Measurements from ENCODE around the gene CLCNKA. TPM values are rescaled to one million over a fixed set of nuclear protein-coding genes. Genes with fewer than 3 reads are reported as not detected.

Gene CLCNKA
- total and polyA plus RNA-seq, 2 of the 8 experiments (the other 6 are each of a cell fraction or from before 2014, with no cell fraction given), result 0.95 to 2.0 TPM

DNA sequence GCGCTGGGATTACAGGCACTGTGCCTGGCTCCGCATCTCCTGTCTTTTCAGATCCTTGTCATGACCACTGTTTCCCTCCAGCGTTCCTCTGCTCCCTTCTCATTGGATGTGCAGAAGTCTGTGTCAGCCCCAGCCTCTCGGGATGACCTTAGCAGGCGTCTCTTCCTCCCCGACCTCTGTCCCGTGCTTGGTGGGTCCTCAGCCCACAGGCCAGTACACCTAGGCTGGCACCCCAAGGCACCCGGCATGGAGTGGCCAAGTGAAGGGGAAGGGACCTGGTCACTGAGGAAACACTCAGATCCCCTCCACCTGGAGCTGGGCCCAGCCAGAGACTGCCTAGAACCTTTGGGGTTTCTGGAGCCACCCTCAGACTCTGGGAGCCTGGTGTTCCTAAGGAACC lies 19.4 kb downstream of the CLCNKA start (continued):
- TF ChIP-seq, protein P1, sequence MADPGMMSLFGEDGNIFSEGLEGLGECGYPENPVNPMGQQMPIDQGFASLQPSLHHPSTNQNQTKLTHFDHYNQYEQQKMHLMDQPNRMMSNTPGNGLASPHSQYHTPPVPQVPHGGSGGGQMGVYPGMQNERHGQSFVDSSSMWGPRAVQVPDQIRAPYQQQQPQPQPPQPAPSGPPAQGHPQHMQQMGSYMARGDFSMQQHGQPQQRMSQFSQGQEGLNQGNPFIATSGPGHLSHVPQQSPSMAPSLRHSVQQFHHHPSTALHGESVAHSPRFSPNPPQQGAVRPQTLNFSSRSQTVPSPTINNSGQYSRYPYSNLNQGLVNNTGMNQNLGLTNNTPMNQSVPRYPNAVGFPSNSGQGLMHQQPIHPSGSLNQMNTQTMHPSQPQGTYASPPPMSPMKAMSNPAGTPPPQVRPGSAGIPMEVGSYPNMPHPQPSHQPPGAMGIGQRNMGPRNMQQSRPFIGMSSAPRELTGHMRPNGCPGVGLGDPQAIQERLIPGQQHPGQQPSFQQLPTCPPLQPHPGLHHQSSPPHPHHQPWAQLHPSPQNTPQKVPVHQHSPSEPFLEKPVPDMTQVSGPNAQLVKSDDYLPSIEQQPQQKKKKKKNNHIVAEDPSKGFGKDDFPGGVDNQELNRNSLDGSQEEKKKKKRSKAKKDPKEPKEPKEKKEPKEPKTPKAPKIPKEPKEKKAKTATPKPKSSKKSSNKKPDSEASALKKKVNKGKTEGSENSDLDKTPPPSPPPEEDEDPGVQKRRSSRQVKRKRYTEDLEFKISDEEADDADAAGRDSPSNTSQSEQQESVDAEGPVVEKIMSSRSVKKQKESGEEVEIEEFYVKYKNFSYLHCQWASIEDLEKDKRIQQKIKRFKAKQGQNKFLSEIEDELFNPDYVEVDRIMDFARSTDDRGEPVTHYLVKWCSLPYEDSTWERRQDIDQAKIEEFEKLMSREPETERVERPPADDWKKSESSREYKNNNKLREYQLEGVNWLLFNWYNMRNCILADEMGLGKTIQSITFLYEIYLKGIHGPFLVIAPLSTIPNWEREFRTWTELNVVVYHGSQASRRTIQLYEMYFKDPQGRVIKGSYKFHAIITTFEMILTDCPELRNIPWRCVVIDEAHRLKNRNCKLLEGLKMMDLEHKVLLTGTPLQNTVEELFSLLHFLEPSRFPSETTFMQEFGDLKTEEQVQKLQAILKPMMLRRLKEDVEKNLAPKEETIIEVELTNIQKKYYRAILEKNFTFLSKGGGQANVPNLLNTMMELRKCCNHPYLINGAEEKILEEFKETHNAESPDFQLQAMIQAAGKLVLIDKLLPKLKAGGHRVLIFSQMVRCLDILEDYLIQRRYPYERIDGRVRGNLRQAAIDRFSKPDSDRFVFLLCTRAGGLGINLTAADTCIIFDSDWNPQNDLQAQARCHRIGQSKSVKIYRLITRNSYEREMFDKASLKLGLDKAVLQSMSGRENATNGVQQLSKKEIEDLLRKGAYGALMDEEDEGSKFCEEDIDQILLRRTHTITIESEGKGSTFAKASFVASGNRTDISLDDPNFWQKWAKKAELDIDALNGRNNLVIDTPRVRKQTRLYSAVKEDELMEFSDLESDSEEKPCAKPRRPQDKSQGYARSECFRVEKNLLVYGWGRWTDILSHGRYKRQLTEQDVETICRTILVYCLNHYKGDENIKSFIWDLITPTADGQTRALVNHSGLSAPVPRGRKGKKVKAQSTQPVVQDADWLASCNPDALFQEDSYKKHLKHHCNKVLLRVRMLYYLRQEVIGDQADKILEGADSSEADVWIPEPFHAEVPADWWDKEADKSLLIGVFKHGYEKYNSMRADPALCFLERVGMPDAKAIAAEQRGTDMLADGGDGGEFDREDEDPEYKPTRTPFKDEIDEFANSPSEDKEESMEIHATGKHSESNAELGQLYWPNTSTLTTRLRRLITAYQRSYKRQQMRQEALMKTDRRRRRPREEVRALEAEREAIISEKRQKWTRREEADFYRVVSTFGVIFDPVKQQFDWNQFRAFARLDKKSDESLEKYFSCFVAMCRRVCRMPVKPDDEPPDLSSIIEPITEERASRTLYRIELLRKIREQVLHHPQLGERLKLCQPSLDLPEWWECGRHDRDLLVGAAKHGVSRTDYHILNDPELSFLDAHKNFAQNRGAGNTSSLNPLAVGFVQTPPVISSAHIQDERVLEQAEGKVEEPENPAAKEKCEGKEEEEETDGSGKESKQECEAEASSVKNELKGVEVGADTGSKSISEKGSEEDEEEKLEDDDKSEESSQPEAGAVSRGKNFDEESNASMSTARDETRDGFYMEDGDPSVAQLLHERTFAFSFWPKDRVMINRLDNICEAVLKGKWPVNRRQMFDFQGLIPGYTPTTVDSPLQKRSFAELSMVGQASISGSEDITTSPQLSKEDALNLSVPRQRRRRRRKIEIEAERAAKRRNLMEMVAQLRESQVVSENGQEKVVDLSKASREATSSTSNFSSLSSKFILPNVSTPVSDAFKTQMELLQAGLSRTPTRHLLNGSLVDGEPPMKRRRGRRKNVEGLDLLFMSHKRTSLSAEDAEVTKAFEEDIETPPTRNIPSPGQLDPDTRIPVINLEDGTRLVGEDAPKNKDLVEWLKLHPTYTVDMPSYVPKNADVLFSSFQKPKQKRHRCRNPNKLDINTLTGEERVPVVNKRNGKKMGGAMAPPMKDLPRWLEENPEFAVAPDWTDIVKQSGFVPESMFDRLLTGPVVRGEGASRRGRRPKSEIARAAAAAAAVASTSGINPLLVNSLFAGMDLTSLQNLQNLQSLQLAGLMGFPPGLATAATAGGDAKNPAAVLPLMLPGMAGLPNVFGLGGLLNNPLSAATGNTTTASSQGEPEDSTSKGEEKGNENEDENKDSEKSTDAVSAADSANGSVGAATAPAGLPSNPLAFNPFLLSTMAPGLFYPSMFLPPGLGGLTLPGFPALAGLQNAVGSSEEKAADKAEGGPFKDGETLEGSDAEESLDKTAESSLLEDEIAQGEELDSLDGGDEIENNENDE (IDR thresholded peaks at IDR 0.05; ENCODE audit: insufficient replicate concordance, low read length), result no peak
- TF ChIP-seq CBX5 (IDR thresholded peaks at IDR 0.05; ENCODE audit: low read depth, low read length) (no peak), RFX5 (IDR thresholded peaks at IDR 0.05; ENCODE audit: borderline replicate concordance, low read depth, low read length) (no peak), JUN (IDR thresholded peaks at IDR 0.05; ENCODE audit: low read depth, low read length) (no peak), GTF2F1 (IDR thresholded peaks at IDR 0.05; ENCODE audit: borderline replicate concordance, low read depth, low read length) (no peak), NRF1 (IDR thresholded peaks at IDR 0.05; ENCODE audit: low read depth, low read length) (no peak), EZH2 (IDR thresholded peaks at IDR 0.05; ENCODE audit: low read depth, low read length, severe bottlenecking) (no peak)
